Activated T-cell treated with anti-CD3 and anti-CD28 coated beads, Interleukin-2, amount 50 U/mL, for 72 hours (primary cell): ENCODE measurements around the gene KRTAP10-2. TPM values are rescaled to one million over a fixed set of nuclear protein-coding genes. Genes with fewer than 3 reads are reported as not detected.
"Not testable (repeated sequence)": the region's sequence is repeated elsewhere in the genome, so short reads cannot be mapped to it uniquely, and the experiment has no call there.

Source experiments
- ATAC-seq, 2 donors: fragments of 150-1000 bp; cut with Tn5 transposase; replicated peaks in 1 of 2; 2 replicates each; pipeline ENCODE4 v1.10.0; 2021; ENCODE audit warnings: moderate library complexity in 2 of 2, mild to moderate bottlenecking in 1 of 2
- DNase-seq, 2 donors: peaks; one replicate each; pipeline ENCODE4 v3.0.0; 2021 to 2022; ENCODE audit warnings: mixed read lengths in 1 of 2
- H3K27ac Mint-ChIP-seq: one replicate; pipeline ENCODE4 v1.8.0; 2022; ENCODE audit warnings: mild to moderate bottlenecking, moderate library complexity, mixed read lengths
- H3K27me3 Mint-ChIP-seq: one replicate; pipeline ENCODE4 v1.8.0; 2022; ENCODE audit warnings: low read depth, mixed read lengths
- H3K36me3 Mint-ChIP-seq, 2 donors: one replicate each; pipeline ENCODE4 v1.8.0; 2022; ENCODE audit warnings: mixed read lengths in 2 of 2, mild to moderate bottlenecking in 1 of 2; ENCODE audit not compliant: insufficient read depth in 2 of 2
- H3K4me1 Mint-ChIP-seq: one replicate; pipeline ENCODE4 v1.8.0; 2022; ENCODE audit warnings: low read depth, mixed read lengths
- H3K4me3 Mint-ChIP-seq, 2 donors: one replicate each; pipeline ENCODE4 v1.8.0; 2022; ENCODE audit warnings: mild to moderate bottlenecking in 2 of 2, mixed read lengths in 2 of 2, moderate library complexity in 2 of 2
- H3K9me3 Mint-ChIP-seq, 2 donors: one replicate each; pipeline ENCODE4 v1.8.0; 2022; ENCODE audit warnings: mixed read lengths in 2 of 2
- total RNA-seq, 2 donors: library from RNA; stranded (reverse); gene quantifications; one replicate each; pipeline ENCODE4 v1.2.3, GENCODE V29; 2022

KRTAP10-2 gene
- total RNA-seq, 2 donors from 2014 or later: not detected

- Mint-ChIP-seq H3K9me3 (peaks cover 0 to 1% of the 10 kb centered on the region in 2 donors), H3K27me3 (no peaks in the 10 kb centered on the region), H3K36me3 (no peaks in the 10 kb centered on the region), H3K27ac (no peak overlapping the region), H3K4me3 (no peak overlapping the region), H3K4me1 (peaks cover 14% of the 10 kb centered on the region)
- no peak for ATAC-seq
- DNase-seq: no peak
Observed at GRCh38 chr21:44568261-44568660, 17.0 kb upstream of the KRTAP10-2 start.

- Mint-ChIP-seq H3K4me3 (no peak overlapping the region), H3K36me3 (peaks cover 0 to 1% of the 10 kb centered on the region in 2 donors), H3K27ac (no peak overlapping the region), H3K4me1 (peaks cover 14% of the 10 kb centered on the region), H3K9me3 (peaks cover under 1 to 2% of the 10 kb centered on the region in 2 donors), H3K27me3 (no peaks in the 10 kb centered on the region)
- DNase-seq (no peak), ATAC-seq (no peak)
Observed at GRCh38 chr21:44567481-44568171, 16.3 kb upstream of the KRTAP10-2 start.

GRCh38 chr21:44566403-44566802 is 15.1 kb upstream of the KRTAP10-2 start:
- no peaks in the 10 kb centered on the region for H3K27me3 Mint-ChIP-seq
- H3K27ac Mint-ChIP-seq: no peak overlapping the region
- peaks cover 8% of the 10 kb centered on the region in 2 donors for H3K9me3 Mint-ChIP-seq
- no peak for ATAC-seq
- H3K4me1 Mint-ChIP-seq: peaks cover 14% of the 10 kb centered on the region
- H3K4me3 Mint-ChIP-seq: no peak overlapping the region
- DNase-seq: no peak
- peaks cover 0 to 4% of the 10 kb centered on the region in 2 donors for H3K36me3 Mint-ChIP-seq

- Mint-ChIP-seq H3K27me3 (no peaks in the 10 kb centered on the region), H3K36me3 (peaks cover 3 to 9% of the 10 kb centered on the region in 2 donors), H3K9me3 (peaks cover 12 to 18% of the 10 kb centered on the region in 2 donors), H3K4me3 (peak overlapping the region; percentile 2 to 81), H3K27ac (peak overlapping the region; percentile 52), H3K4me1 (peaks cover 14% of the 10 kb centered on the region)
- ATAC-seq (peak in 1 of 2 donors; percentile 45), DNase-seq (no peak)
Observed at GRCh38 chr21:44564886-44565598, 13.7 kb upstream of the KRTAP10-2 start.

- DNase-seq: no peak
Observed at GRCh38 chr21:44564099-44564498, 12.8 kb upstream of the KRTAP10-2 start.

GRCh38 chr21:44558695-44559094 is 7.4 kb upstream of the KRTAP10-2 start, which contains the start of gene KRTAP10-3:
Gene KRTAP10-3, minus strand, starts transcription at chr21:44558795. Its CDS starts 80 bp downstream, at chr21:44558715.
- Mint-ChIP-seq H3K4me1 (no peaks in the 10 kb centered on the region), H3K4me3 (no peak within 1 kb of the TSS), H3K9me3 (peaks cover 12 to 19% of the 10 kb centered on the region in 2 donors), H3K27me3 (no peaks in the 10 kb centered on the region), H3K27ac (no peak within 1 kb of the TSS), H3K36me3 (peaks cover 3 to 9% of the 10 kb centered on the region in 2 donors)
- DNase-seq (no peak), ATAC-seq (no peak)

More at GRCh38 chr21:44564099-44564498, 12.8 kb upstream of the KRTAP10-2 start:
- Mint-ChIP-seq H3K9me3 (peaks cover 12 to 18% of the 10 kb centered on the region in 2 donors), H3K27me3 (no peaks in the 10 kb centered on the region), H3K4me3 (no peak overlapping the region), H3K4me1 (peaks cover 14% of the 10 kb centered on the region), H3K36me3 (peaks cover 3 to 9% of the 10 kb centered on the region in 2 donors), H3K27ac (peak overlapping the region; percentile 28)
- no peak for ATAC-seq

- not testable (repeated sequence) for H3K27ac Mint-ChIP-seq, H3K4me1 Mint-ChIP-seq, DNase-seq, H3K27me3 Mint-ChIP-seq, H3K36me3 Mint-ChIP-seq, ATAC-seq, H3K4me3 Mint-ChIP-seq
- peaks cover 11 to 19% of the 10 kb centered on the region in 2 donors for H3K9me3 Mint-ChIP-seq
Observed at GRCh38 chr21:44558329-44558675, 7.0 kb upstream of the KRTAP10-2 start.

GRCh38 chr21:44557491-44558328 is 6.4 kb upstream of the KRTAP10-2 start:
- no peak overlapping the region for H3K27ac Mint-ChIP-seq
- H3K4me3 Mint-ChIP-seq: no peak overlapping the region
- ATAC-seq (no peak), DNase-seq (no peak)
- H3K9me3 Mint-ChIP-seq: peaks cover 10 to 19% of the 10 kb centered on the region in 2 donors
- no peaks in the 10 kb centered on the region for H3K4me1 Mint-ChIP-seq
- H3K36me3 Mint-ChIP-seq: peaks cover 3 to 11% of the 10 kb centered on the region in 2 donors
- H3K27me3 Mint-ChIP-seq: no peaks in the 10 kb centered on the region

GRCh38 chr21:44556879-44557278 is 5.6 kb upstream of the KRTAP10-2 start:
- no peak overlapping the region for H3K4me3 Mint-ChIP-seq
- no peak for ATAC-seq
- peaks cover 3 to 9% of the 10 kb centered on the region in 2 donors for H3K36me3 Mint-ChIP-seq
- no peak for DNase-seq
- no peak overlapping the region for H3K27ac Mint-ChIP-seq
- H3K9me3 Mint-ChIP-seq: peaks cover 4 to 15% of the 10 kb centered on the region in 2 donors
- H3K4me1 Mint-ChIP-seq: no peaks in the 10 kb centered on the region
- no peaks in the 10 kb centered on the region for H3K27me3 Mint-ChIP-seq

- DNase-seq (no peak), ATAC-seq (no peak)
Observed at GRCh38 chr21:44555200-44555875, 4.0 kb upstream of the KRTAP10-2 start.

GRCh38 chr21:44552681-44553080 is 1.4 kb upstream of the KRTAP10-2 start:
- ATAC-seq (no peak), DNase-seq (no peak)
- H3K36me3 Mint-ChIP-seq: peaks cover 2 to 8% of the 10 kb centered on the region in 2 donors
- H3K27me3 Mint-ChIP-seq: no peaks in the 10 kb centered on the region
- H3K4me3 Mint-ChIP-seq: no peak overlapping the region
- H3K9me3 Mint-ChIP-seq: peaks cover under 1 to 4% of the 10 kb centered on the region in 2 donors
- peaks cover 9% of the 10 kb centered on the region for H3K4me1 Mint-ChIP-seq
- H3K27ac Mint-ChIP-seq: no peak overlapping the region

More at GRCh38 chr21:44555200-44555875, 4.0 kb upstream of the KRTAP10-2 start:
- Mint-ChIP-seq H3K4me1 (no peaks in the 10 kb centered on the region), H3K9me3 (peaks cover 0 to 4% of the 10 kb centered on the region in 2 donors), H3K27me3 (no peaks in the 10 kb centered on the region), H3K27ac (no peak overlapping the region), H3K36me3 (peaks cover 0 to 7% of the 10 kb centered on the region in 2 donors), H3K4me3 (no peak overlapping the region)

- no peak for DNase-seq
- H3K4me1 Mint-ChIP-seq: peaks cover 14% of the 10 kb centered on the region
- H3K4me3 Mint-ChIP-seq: no peak overlapping the region
- no peak overlapping the region for H3K27ac Mint-ChIP-seq
- ATAC-seq: no peak
- H3K27me3 Mint-ChIP-seq: no peaks in the 10 kb centered on the region
- H3K9me3 Mint-ChIP-seq: peaks cover 6 to 9% of the 10 kb centered on the region in 2 donors
- peaks cover 6 to 13% of the 10 kb centered on the region in 2 donors for H3K36me3 Mint-ChIP-seq
Observed at GRCh38 chr21:44552136-44552535, 831 bp upstream of the KRTAP10-2 start.
